Measurements from ENCODE around the gene GALNTL6. TPM values are rescaled to one million over a fixed set of nuclear protein-coding genes. Genes with fewer than 3 reads are reported as not detected.

The GALNTL6 gene
- total and polyA plus RNA-seq, 2 of the 4 experiments (the other 2 are of a cell fraction), result under 0.01 TPM; not detected in 1

DNA sequence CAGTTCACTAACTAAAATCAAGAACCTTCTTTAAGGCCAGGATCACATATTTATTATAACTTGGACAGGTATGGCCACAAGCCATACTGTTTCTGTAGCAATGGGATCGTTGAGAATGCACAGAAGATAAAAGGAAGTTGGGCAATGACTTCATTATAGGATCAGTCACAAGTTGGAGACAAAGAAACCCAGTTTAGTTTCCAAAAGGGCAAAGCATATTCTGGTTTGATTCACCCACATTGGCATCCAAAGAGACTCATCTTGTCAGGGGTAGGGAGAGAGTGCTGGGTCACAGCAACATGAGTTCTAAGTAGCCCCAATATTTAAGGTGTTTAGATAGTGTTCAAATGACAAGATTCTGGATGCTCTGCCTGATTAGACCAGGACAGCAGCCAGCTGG, 1038.3 kb downstream of the GALNTL6 start:
- Histone ChIP-seq H2BK15ac (ENCODE audit: low read depth, low read length) (peak overlapping the region; percentile 51; the same call in 2 of the 3 replicates), H3K4ac (ENCODE audit: low read depth, low read length) (peak overlapping the region; percentile 31), H2BK20ac (ENCODE audit: low read depth, low read length) (peak overlapping the region; percentile 90), H3K27me3 (ENCODE audit: control insufficient read depth, insufficient read depth, low read length) (no peaks in the 10 kb centered on the region), H3K18ac (ENCODE audit: low read depth, low read length) (peak overlapping the region; percentile 85), H3K56ac (ENCODE audit: extremely low read depth, insufficient read depth, low read length) (no peak overlapping the region), H2AFZ (replicated peaks; ENCODE audit: low read length, poor library complexity) (peak overlapping the region; percentile 3), H4K8ac (ENCODE audit: low read depth in 2 of 2, low read length in 2 of 2) (peak overlapping the region in 1 of 2 experiments; percentile 26; a peak in 2 of 4 replicates), H3K23ac (ENCODE audit: low read depth, low read length) (peak overlapping the region; percentile 7; the same call in 1 of the 2 replicates), H3K4me3 (ENCODE audit: insufficient read depth, low read depth, low read length) (no peak overlapping the region), H2BK120ac (ENCODE audit: low read depth, low read length) (peak overlapping the region; percentile 85), H4K5ac (ENCODE audit: low read depth, low read length) (peak overlapping the region; percentile 22; the same call in 1 of the 2 replicates), H3K4me1 (ENCODE audit: control insufficient read depth, insufficient read depth, low read length) (no peaks in the 10 kb centered on the region; the same call in 1 of the 2 replicates), H3K14ac (replicated peaks; ENCODE audit: low read depth, low read length) (peak overlapping the region; percentile 69; the same call in 1 of the 2 replicates), H2BK5ac (ENCODE audit: low read depth, low read length, poor library complexity, severe bottlenecking) (peak overlapping the region; percentile 77), H2AK5ac (ENCODE audit: low read depth, low read length) (peak overlapping the region; percentile 36; the same call in 1 of the 2 replicates), H3K27ac (ENCODE audit: insufficient read depth, low read length) (peak overlapping the region; percentile 15; the same call in 1 of the 2 replicates), H2AK9ac (replicated peaks; ENCODE audit: low read depth, low read length, poor library complexity) (peak overlapping the region; percentile 2), H3K9me1 (ENCODE audit: insufficient read depth, low read length) (no peaks in the 10 kb centered on the region), H3K9me3 (ENCODE audit: control insufficient read depth, insufficient read depth, low read length) (no peaks in the 10 kb centered on the region), H3K79me1 (ENCODE audit: low read depth in 1 of 2, low read length in 2 of 2) (no peaks in the 10 kb centered on the region), H4K20me1 (ENCODE audit: insufficient read depth, low read length) (no peaks in the 10 kb centered on the region), H3K9ac (ENCODE audit: low read depth, low read length) (no peak overlapping the region), H3K4me2 (ENCODE audit: low read depth, low read length) (no peak overlapping the region; the same call in 1 of the 2 replicates), H4K91ac (ENCODE audit: insufficient read depth, low read depth, low read length) (peak overlapping the region; percentile 55), H3K36me3 (ENCODE audit: control insufficient read depth, insufficient read depth, low read length) (no peaks in the 10 kb centered on the region)
- ChIA-PET CTCF (interaction anchor here (1.2 to 1.3 kb wide), 2 partner anchors 9 to 41 kb away, joined by 3 read pairs; no protein-coding TSS in a partner anchor), POLR2A (ENCODE audit: unreplicated experiment) (no interaction called here)
- ATAC-seq (ENCODE audit: low read depth), result peak; percentile 68; the same call in 1 of the 2 replicates
- BruUV-seq (replicated peaks), result no TSS peak
- dilution Hi-C loops (cut with HindIII; ENCODE audit: low sequenced_read_pairs, unreplicated experiment), result no loop called here
- intact Hi-C loops (cut with micrococcal nuclease), result loop anchor here (5.0 kb wide), 1 partner anchor 146 kb away; no protein-coding TSS in a partner anchor
- peak; percentile 72 for DNase-seq
- TF ChIP-seq CEBPB (IDR thresholded peaks at IDR 0.05; ENCODE audit: low read depth, low read length) (peak; percentile 61), BHLHE40 (IDR thresholded peaks at IDR 0.05; ENCODE audit: low read depth, low read length) (no peak), NFE2L2 (IDR thresholded peaks at IDR 0.05; ENCODE audit: low read depth, low read length) (peak; percentile 74)
- no CpG with 5 or more reads among the region's 1 CpG for WGBS, 2 experiments (ENCODE audit: extremely low coverage in 2 of 2, insufficient read length in 1 of 2)
- in situ Hi-C loops (cut with MboI; ENCODE audit: low sequenced_read_pairs), result no loop called here
